ENCODE results near the gene FAM25G. TPM values are rescaled to one million over a fixed set of nuclear protein-coding genes. Genes with fewer than 3 reads are reported as not detected.
"Not testable (repeated sequence)": the region's sequence is repeated elsewhere in the genome, so short reads cannot be mapped to it uniquely, and the experiment has no call there.

FAM25G gene
- 1.2 TPM in 1 of 2 replicates, not detected in the other for total RNA-seq

GRCh38 chr10:47491600-47491999, at the start of gene FAM25G:
Gene FAM25G, minus strand, starts transcription at chr10:47491700. Its CDS starts 26 bp downstream, at chr10:47491674.
- H3K27me3 Mint-ChIP-seq; H3K36me3 Mint-ChIP-seq (ENCODE audit: low read depth); H3K27ac Mint-ChIP-seq; CTCF ChIA-PET; intact Hi-C loops (cut with micrococcal nuclease); POLR2A ChIA-PET; DNase-seq; H3K4me1 Mint-ChIP-seq; H3K9me3 Mint-ChIP-seq; ATAC-seq (ENCODE audit: low read depth); H3K4me3 Mint-ChIP-seq: not testable (repeated sequence)

DNA sequence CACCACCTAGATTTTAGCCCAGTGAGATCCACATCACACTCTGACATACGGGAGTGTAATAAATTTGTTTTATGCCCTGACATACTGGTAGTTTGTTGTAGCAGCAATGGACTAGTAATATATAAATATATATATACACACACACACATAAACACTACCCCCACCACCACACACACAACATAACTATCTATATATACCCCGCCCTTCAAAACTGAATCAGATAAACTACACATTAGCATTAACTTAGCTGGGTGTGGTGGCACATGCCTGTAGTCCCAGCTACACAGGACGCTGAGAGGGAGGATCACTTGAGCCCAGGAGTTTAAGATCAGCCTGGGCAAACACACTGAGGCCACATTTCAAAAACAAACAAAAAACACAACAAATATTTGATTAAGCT, 44.9 kb upstream of the FAM25G start:
- DNase-seq; H3K4me1 Mint-ChIP-seq; H3K36me3 Mint-ChIP-seq (ENCODE audit: low read depth); H3K9me3 Mint-ChIP-seq; H3K4me3 Mint-ChIP-seq; H3K27ac Mint-ChIP-seq; H3K27me3 Mint-ChIP-seq; ATAC-seq (ENCODE audit: low read depth); POLR2A ChIA-PET; CTCF ChIA-PET; intact Hi-C loops (cut with micrococcal nuclease): not testable (repeated sequence)

GRCh38 chr10:47523475-47523874, 32.0 kb upstream of the FAM25G start, which contains the start of gene AGAP9:
Gene AGAP9, minus strand, starts transcription at chr10:47523638. Its CDS starts 112 bp downstream, at chr10:47523526.
- POLR2A ChIA-PET; H3K27ac Mint-ChIP-seq; H3K27me3 Mint-ChIP-seq; ATAC-seq (ENCODE audit: low read depth); H3K36me3 Mint-ChIP-seq (ENCODE audit: low read depth); DNase-seq; H3K4me3 Mint-ChIP-seq; intact Hi-C loops (cut with micrococcal nuclease); H3K4me1 Mint-ChIP-seq; H3K9me3 Mint-ChIP-seq; CTCF ChIA-PET: not testable (repeated sequence)

DNA sequence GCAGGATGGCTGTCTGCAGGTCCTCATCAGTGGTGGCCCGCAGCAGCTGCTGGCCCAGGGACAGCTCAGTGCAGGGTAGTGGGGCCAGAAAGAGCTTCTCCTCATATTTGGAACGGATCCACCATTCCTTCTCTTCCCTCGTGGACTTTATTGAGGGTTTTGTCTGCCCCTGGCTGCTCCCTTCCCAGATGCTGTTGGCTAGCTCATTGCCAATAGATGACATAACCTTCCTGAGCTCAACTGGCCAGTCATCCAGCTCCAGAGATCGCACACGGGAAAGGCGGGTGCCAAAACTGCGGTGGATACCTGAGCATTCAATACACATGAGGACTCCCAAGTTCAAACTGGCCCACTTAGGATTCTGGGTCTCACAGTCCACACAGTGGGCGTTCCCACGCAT, 10.8 kb upstream of the FAM25G start:
- POLR2A ChIA-PET; H3K27ac Mint-ChIP-seq; CTCF ChIA-PET; H3K4me3 Mint-ChIP-seq; H3K4me1 Mint-ChIP-seq; ATAC-seq (ENCODE audit: low read depth); H3K9me3 Mint-ChIP-seq; DNase-seq; intact Hi-C loops (cut with micrococcal nuclease); H3K36me3 Mint-ChIP-seq (ENCODE audit: low read depth); H3K27me3 Mint-ChIP-seq: not testable (repeated sequence)

DNA sequence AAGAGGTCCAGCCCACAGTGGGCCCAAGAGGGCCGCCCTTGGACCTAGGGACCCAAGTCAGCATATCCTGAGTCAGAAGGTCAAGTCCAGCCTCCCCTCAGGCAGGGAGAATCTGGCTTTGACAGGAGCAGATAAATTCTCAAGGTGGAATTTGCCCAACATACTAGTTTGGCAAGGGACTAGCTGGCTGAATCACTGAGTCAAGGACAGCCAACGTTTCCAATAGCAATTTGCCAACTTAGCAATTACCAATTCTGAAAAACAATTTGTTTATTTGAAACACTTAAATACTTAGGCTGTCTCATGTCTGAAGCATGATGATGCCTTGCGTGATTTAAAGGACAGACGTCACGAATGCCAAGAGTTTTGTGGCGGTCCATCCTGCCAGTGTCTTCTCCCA, 2.7 kb upstream of the FAM25G start:
- H3K9me3 Mint-ChIP-seq; H3K36me3 Mint-ChIP-seq (ENCODE audit: low read depth); H3K4me3 Mint-ChIP-seq; H3K4me1 Mint-ChIP-seq; DNase-seq; H3K27ac Mint-ChIP-seq; intact Hi-C loops (cut with micrococcal nuclease); POLR2A ChIA-PET; CTCF ChIA-PET; H3K27me3 Mint-ChIP-seq; ATAC-seq (ENCODE audit: low read depth): not testable (repeated sequence)

- H3K27ac Mint-ChIP-seq; H3K4me1 Mint-ChIP-seq; intact Hi-C loops (cut with micrococcal nuclease); ATAC-seq (ENCODE audit: low read depth); H3K27me3 Mint-ChIP-seq; H3K9me3 Mint-ChIP-seq; CTCF ChIA-PET; H3K36me3 Mint-ChIP-seq (ENCODE audit: low read depth); DNase-seq; POLR2A ChIA-PET; H3K4me3 Mint-ChIP-seq: not testable (repeated sequence)
Observed at GRCh38 chr10:47489630-47490029, 1.9 kb downstream of the FAM25G start.

GRCh38 chr10:47485943-47486342, 5.6 kb downstream of the FAM25G start:
- POLR2A ChIA-PET; H3K27ac Mint-ChIP-seq; H3K4me1 Mint-ChIP-seq; intact Hi-C loops (cut with micrococcal nuclease); ATAC-seq (ENCODE audit: low read depth); CTCF ChIA-PET; H3K9me3 Mint-ChIP-seq; DNase-seq; H3K27me3 Mint-ChIP-seq; H3K4me3 Mint-ChIP-seq; H3K36me3 Mint-ChIP-seq (ENCODE audit: low read depth): not testable (repeated sequence)

GRCh38 chr10:47484786-47485185, 6.7 kb downstream of the FAM25G start:
- POLR2A ChIA-PET, CTCF ChIA-PET: not testable (repeated sequence)

GRCh38 chr10:47483923-47484322, 7.6 kb downstream of the FAM25G start, which contains the start of gene ANXA8:
Gene ANXA8, minus strand, starts transcription at chr10:47484115. Its CDS starts 182 bp downstream, at chr10:47483933.
- H3K9me3 Mint-ChIP-seq; ATAC-seq (ENCODE audit: low read depth); H3K27ac Mint-ChIP-seq; H3K36me3 Mint-ChIP-seq (ENCODE audit: low read depth); H3K4me3 Mint-ChIP-seq; H3K4me1 Mint-ChIP-seq; H3K27me3 Mint-ChIP-seq; DNase-seq; intact Hi-C loops (cut with micrococcal nuclease); POLR2A ChIA-PET: not testable (repeated sequence)
- CTCF ChIA-PET, result interaction anchor here (0.7 kb wide), 1 partner anchor 178 kb away, joined by 3 read pairs; no protein-coding TSS in a partner anchor

More at GRCh38 chr10:47484786-47485185, 6.7 kb downstream of the FAM25G start:
- H3K36me3 Mint-ChIP-seq (ENCODE audit: low read depth); H3K27ac Mint-ChIP-seq; DNase-seq; H3K27me3 Mint-ChIP-seq; H3K9me3 Mint-ChIP-seq; H3K4me3 Mint-ChIP-seq; ATAC-seq (ENCODE audit: low read depth); intact Hi-C loops (cut with micrococcal nuclease); H3K4me1 Mint-ChIP-seq: not testable (repeated sequence)

DNA sequence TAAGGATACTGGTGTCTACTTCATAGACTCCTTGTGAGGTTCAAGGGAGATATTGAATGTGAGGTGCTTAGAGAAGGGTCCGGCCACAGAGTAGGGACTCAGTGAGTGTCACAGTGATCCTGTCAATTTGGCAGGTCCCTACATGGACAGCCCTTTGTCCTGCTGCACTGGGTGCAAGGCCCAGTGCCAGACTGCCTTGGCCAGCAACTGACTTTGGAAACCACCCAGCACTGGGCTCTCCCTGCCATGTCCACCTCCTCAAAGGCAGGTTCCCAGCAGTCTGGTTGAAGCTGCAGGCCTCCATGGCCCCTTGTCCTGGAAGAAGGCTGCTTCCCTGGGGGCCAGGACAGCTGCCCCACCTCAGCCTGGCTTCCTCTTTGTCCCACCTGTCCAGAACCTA, 9.1 kb downstream of the FAM25G start:
- ATAC-seq (ENCODE audit: low read depth); H3K4me3 Mint-ChIP-seq; CTCF ChIA-PET; H3K4me1 Mint-ChIP-seq; H3K9me3 Mint-ChIP-seq; intact Hi-C loops (cut with micrococcal nuclease); DNase-seq; POLR2A ChIA-PET; H3K27me3 Mint-ChIP-seq; H3K27ac Mint-ChIP-seq; H3K36me3 Mint-ChIP-seq (ENCODE audit: low read depth): not testable (repeated sequence)

- H3K36me3 Mint-ChIP-seq (ENCODE audit: low read depth); H3K4me3 Mint-ChIP-seq; H3K27me3 Mint-ChIP-seq; H3K9me3 Mint-ChIP-seq; DNase-seq; CTCF ChIA-PET; H3K4me1 Mint-ChIP-seq; POLR2A ChIA-PET; ATAC-seq (ENCODE audit: low read depth); H3K27ac Mint-ChIP-seq; intact Hi-C loops (cut with micrococcal nuclease): not testable (repeated sequence)
Observed at GRCh38 chr10:47481768-47482181, 9.7 kb downstream of the FAM25G start.

DNA sequence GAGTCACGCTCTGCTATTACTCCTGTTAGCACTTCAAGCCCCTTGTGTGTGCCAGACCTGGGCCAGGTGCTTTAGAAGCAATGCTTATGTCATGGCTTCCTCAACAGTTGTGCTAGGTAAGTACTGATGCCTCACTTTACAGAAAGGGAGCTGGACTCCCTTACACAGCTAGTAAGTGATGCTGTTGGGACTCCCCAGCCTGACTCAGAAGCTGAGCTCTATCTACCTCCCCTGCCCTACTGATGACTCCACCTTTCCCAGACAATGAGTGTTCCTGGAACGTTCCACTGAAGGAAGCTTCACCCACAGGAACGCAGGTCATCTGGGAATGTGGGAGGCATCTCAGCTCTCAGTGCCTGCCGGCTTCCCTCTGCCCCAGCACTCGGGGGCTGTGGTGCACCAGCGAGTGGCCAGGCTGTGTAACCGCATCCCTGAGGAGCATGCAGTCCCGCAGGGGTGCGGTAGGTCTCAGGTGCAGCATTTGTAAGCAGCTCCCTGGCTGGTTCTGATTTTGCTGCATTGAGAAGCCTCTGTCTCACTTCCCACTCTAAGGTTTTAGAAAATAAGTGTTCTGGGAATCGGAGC, 10.2 kb downstream of the FAM25G start:
- H3K4me3 Mint-ChIP-seq; H3K9me3 Mint-ChIP-seq; H3K27ac Mint-ChIP-seq; ATAC-seq (ENCODE audit: low read depth); H3K36me3 Mint-ChIP-seq (ENCODE audit: low read depth); CTCF ChIA-PET; intact Hi-C loops (cut with micrococcal nuclease); DNase-seq; H3K27me3 Mint-ChIP-seq; H3K4me1 Mint-ChIP-seq; POLR2A ChIA-PET: not testable (repeated sequence)

DNA sequence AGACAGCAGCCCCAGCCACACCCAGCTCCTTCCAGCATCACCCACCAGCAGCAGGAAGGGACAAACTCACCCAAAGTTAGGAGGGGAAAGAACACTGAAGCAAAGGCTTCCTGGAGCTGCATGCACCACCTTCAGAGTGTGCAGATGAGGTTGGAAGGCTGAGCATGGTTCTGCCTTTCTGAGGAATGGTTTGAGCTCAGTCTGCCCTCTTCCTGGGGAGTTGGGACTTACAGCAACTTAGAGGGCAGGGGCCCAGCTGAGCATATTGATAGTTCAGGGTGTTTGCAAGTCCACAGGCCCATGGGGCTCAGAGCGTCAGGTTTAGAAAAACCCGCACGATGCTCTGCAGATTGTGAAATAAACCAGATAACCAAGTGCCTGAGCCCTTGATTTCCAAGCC, 11.4 kb downstream of the FAM25G start:
- CTCF ChIA-PET; H3K4me3 Mint-ChIP-seq; ATAC-seq (ENCODE audit: low read depth); H3K27ac Mint-ChIP-seq; H3K9me3 Mint-ChIP-seq; intact Hi-C loops (cut with micrococcal nuclease); H3K27me3 Mint-ChIP-seq; DNase-seq; H3K36me3 Mint-ChIP-seq (ENCODE audit: low read depth); POLR2A ChIA-PET; H3K4me1 Mint-ChIP-seq: not testable (repeated sequence)

Measured in activated B cell treated with CpG ODN at 0.5 μM for 24 hours (primary cell).